GM06990 (cell line): ENCODE results near the gene FKBP5.
A peak's percentile ranks its signal among the peaks of the same experiment; 100 is the strongest.

Source experiments
- DNase-seq: peaks from one replicate; pipeline ENCODE4 v3.0.0-alpha.2; 2011; ENCODE audit not compliant: insufficient read length; ENCODE audit errors: extremely low read depth
- H3K27me3 ChIP-seq: replicated peaks from 2 replicates; pipeline ENCODE4 v1.6.0; 2011; ENCODE audit warnings: low read length; ENCODE audit not compliant: control insufficient read depth, insufficient read depth
- H3K36me3 ChIP-seq: 2 replicates; pipeline ENCODE4 v1.5.1; 2011; ENCODE audit warnings: low read length; ENCODE audit not compliant: control insufficient read depth, insufficient read depth
- H3K4me3 ChIP-seq: replicated peaks from 2 replicates; pipeline ENCODE4 v1.5.1; 2011; ENCODE audit warnings: low read depth, mild to moderate bottlenecking, control low read depth, low read length
- CTCF ChIP-seq: IDR thresholded peaks from 2 replicates; pipeline ENCODE4 v1.5.1; 2011; ENCODE audit warnings: low read length, control low read depth, mild to moderate bottlenecking, inconsistent platforms; ENCODE audit not compliant: insufficient read depth, poor library complexity, severe bottlenecking

FKBP5 gene

GRCh38 chr6:35668744-35669450 lies 19.8 kb downstream of the FKBP5 start:
- DNase-seq, result no peak
- no peaks in the 10 kb centered on the region for H3K36me3 ChIP-seq
- no peaks in the 10 kb centered on the region for H3K27me3 ChIP-seq
- TF ChIP-seq CTCF, result no peak
- peak overlapping the region; percentile 25 for H3K4me3 ChIP-seq

DNA sequence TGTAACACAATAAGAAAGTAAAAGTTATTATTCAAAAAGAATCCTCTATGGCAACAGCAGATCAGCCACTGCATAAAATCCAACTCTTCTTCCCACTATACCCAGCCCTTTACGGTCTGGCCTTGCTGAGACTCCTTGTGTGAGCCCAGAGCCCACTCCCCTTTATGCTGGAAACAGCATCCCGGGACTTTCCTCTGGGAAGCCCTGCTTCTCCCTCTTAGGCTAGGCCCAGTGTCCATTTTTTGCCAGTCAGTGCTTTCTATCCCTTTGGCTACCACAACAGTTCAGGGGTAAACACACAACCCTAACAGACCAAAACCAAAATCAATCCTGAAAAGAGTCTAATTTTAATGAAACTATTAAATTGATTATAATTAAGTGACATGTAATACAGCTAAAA lies 20.6 kb downstream of the FKBP5 start:
- Histone ChIP-seq H3K36me3 (no peaks in the 10 kb centered on the region), H3K4me3 (no peak overlapping the region), H3K27me3 (no peaks in the 10 kb centered on the region)
- peak; percentile 25 for DNase-seq
- TF ChIP-seq CTCF, result no peak

GRCh38 chr6:35665573-35665972 lies 23.1 kb downstream of the FKBP5 start:
- TF ChIP-seq CTCF, result no peak
- no peak for DNase-seq
- Histone ChIP-seq H3K36me3 (no peaks in the 10 kb centered on the region), H3K27me3 (no peaks in the 10 kb centered on the region), H3K4me3 (no peak overlapping the region)

DNA sequence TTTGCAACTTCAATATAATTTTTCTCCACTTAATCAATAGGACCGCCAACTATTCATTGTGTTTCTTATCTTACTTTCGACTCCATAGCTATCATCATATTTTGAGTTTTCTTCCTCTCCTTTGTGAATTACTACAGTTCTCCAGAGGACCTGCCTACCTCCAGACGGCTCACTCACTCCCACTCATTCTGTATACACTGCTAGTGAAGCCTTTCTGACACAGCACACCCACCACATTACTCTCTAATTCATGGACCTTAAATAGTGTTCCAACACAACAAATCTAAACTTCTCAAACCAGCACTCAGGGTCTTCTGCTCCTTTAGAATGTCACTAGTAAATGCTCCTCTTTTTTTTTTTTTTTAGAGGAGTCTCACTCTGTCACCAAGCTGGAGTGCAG lies 23.8 kb downstream of the FKBP5 start:
- Histone ChIP-seq H3K36me3 (no peaks in the 10 kb centered on the region), H3K4me3 (no peak overlapping the region)

DNA sequence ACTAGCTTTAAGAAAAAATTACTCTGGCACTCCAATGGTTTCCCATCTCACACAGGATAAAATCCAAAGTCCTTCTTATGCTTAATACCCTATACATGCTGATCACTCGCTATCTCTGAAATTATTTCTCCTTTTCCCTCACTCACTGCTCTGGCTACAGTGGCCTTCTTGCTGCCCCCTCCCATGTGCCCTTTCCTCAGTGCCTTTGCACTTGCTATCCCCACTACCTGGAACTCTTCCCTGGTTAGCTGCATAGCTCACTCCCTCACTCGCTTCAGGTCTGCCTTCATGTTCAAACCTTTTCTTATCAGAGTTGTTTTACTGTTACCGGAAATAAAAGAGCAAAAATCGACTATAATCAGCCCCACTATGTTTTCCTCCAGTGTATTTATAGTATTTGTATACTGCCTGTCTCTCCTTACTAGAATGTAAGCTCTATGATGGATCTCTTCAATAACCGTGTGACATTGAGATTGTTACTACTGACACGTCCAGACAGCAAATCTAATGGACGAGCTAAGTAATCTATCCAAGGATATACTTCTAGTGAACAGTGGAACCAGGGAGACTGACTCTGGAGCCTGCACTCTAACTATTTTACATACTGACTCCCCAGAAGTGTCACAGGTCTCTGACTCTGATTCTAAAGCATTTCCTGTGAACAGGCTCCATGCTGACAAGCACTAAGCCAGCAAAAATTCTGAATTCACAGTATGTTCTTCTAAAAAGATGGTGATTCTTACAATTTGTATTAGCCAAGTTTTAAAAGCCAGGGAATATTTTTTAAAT lies 25.1 kb downstream of the FKBP5 start:
- H3K36me3 ChIP-seq, result no peaks in the 10 kb centered on the region
- no peak for TF ChIP-seq CTCF
- no peak for DNase-seq
- H3K27me3 ChIP-seq, result no peaks in the 10 kb centered on the region
- no peak overlapping the region for H3K4me3 ChIP-seq

More for the DNA sequence above, 23.8 kb downstream of the FKBP5 start:
- TF ChIP-seq CTCF, result no peak
- no peaks in the 10 kb centered on the region for H3K27me3 ChIP-seq
- DNase-seq, result no peak
